ENCODE data around the gene LRRC47. TPM values are rescaled to one million over a fixed set of nuclear protein-coding genes. Genes with fewer than 3 reads are reported as not detected.

LRRC47 gene
- 18.5 and 24.1 TPM in 2 replicates for total RNA-seq (ENCODE audit: low replicate concordance)

GRCh38 chr1:3796215-3797061, at the start of gene LRRC47:
Gene LRRC47 (minus strand): TSS chr1:3796498. CDS start chr1:3796476, 22 bp downstream.

GRCh38 chr1:3772715-3773571, 23.4 kb downstream of the LRRC47 start, which contains the start of gene SMIM1:
Gene SMIM1 (plus strand): TSS chr1:3772749. CDS start chr1:3775374, 2,625 bp downstream.

GRCh38 chr1:3752400-3752945, 43.8 kb downstream of the LRRC47 start, which contains the start of gene CCDC27:
Gene CCDC27 (plus strand): TSS chr1:3752450. CDS start chr1:3752482, 32 bp downstream.

Other genes starting within 250 kb of the LRRC47 start
- gene MEGF6, start 185.0 kb downstream of the LRRC47 start, total RNA-seq (ENCODE audit: low replicate concordance), result 47.6 and 248 TPM in 2 replicates
- gene TPRG1L, start 171.5 kb downstream of the LRRC47 start, total RNA-seq (ENCODE audit: low replicate concordance), result 23.1 and 27.5 TPM in 2 replicates
- gene WRAP73, start 146.4 kb downstream of the LRRC47 start, total RNA-seq (ENCODE audit: low replicate concordance), result 11.7 and 16.4 TPM in 2 replicates
- gene TP73, start 144.0 kb downstream of the LRRC47 start, total RNA-seq (ENCODE audit: low replicate concordance), result not detected in 2 replicates
- gene CCDC27, start 44.0 kb downstream of the LRRC47 start, total RNA-seq (ENCODE audit: low replicate concordance), result not detected in 2 replicates
- gene SMIM1, start 23.7 kb downstream of the LRRC47 start, total RNA-seq (ENCODE audit: low replicate concordance), result 0.70 and 1.4 TPM in 2 replicates
- 11.5 and 12.0 TPM in 2 replicates for gene CEP104, start 60.7 kb upstream of the LRRC47 start, total RNA-seq (ENCODE audit: low replicate concordance)
- 4.1 and 6.8 TPM in 2 replicates for gene DFFB, start 61.0 kb upstream of the LRRC47 start, total RNA-seq (ENCODE audit: low replicate concordance)
- gene C1orf174, start 103.8 kb upstream of the LRRC47 start, total RNA-seq (ENCODE audit: low replicate concordance), result 32.2 and 39.8 TPM in 2 replicates

Measured in smooth muscle cell of the coronary artery (primary cell).